HAP-1 (cell line): ENCODE data around the gene RAPGEF4.

Source experiments
- DNase-seq, 2 experiments: peaks; one replicate each; pipeline ENCODE4 v3.0.0-alpha.2; 2016 to 2020; ENCODE audit warnings: low spot score in 2 of 2
- H3K27me3 ChIP-seq: fragments of 250-450 bp; sonication (Bioruptor Pico); 2 replicates; pipeline ENCODE4 v1.5.1; 2020; ENCODE audit warnings: low read depth, mild to moderate bottlenecking, moderate library complexity
- H3K36me3 ChIP-seq: fragments of 250-450 bp; sonication (Bioruptor Pico); replicated peaks from 2 replicates; pipeline ENCODE4 v1.5.1; 2020; ENCODE audit warnings: mild to moderate bottlenecking
- H3K4me1 ChIP-seq: fragments of 250-450 bp; sonication (Bioruptor Pico); 2 replicates; pipeline ENCODE4 v1.5.1; 2020; ENCODE audit warnings: mild to moderate bottlenecking
- H3K4me3 ChIP-seq: fragments of 250-450 bp; sonication (Bioruptor Pico); 2 replicates; pipeline ENCODE4 v1.5.1; 2020; ENCODE audit warnings: mild to moderate bottlenecking, moderate library complexity
- H3K9me3 ChIP-seq: fragments of 250-450 bp; sonication (Bioruptor Pico); 2 replicates; pipeline ENCODE4 v1.5.1; 2020; ENCODE audit warnings: mild to moderate bottlenecking, moderate library complexity
- in situ Hi-C: fragments of 300-500 bp; cut with MboI; formaldehyde crosslinking; loops from 3 replicates; pipeline ENCODE4 v1.14.3; 2020; ENCODE audit warnings: low sequenced_read_pairs, inconsistent platforms, mixed read lengths

The RAPGEF4 gene

GRCh38 chr2:173094731-173095130 lies 359.1 kb downstream of the RAPGEF4 start:
- H3K27me3 ChIP-seq, result no peaks in the 10 kb centered on the region
- peaks cover 9% of the 10 kb centered on the region; the same call in 1 of the 2 replicates for H3K36me3 ChIP-seq
- in situ Hi-C loops, result no loop called here
- no peak for DNase-seq
- H3K9me3 ChIP-seq, result no peaks in the 10 kb centered on the region
- H3K4me3 ChIP-seq, result no peak overlapping the region
- no peaks in the 10 kb centered on the region for H3K4me1 ChIP-seq

- H3K27me3 ChIP-seq, result no peaks in the 10 kb centered on the region
- no peak for DNase-seq
- in situ Hi-C loops, result no loop called here
- no peaks in the 10 kb centered on the region for H3K4me1 ChIP-seq
- no peak overlapping the region for H3K4me3 ChIP-seq
- H3K36me3 ChIP-seq, result peaks cover 9% of the 10 kb centered on the region; the same call in 1 of the 2 replicates
- H3K9me3 ChIP-seq, result no peaks in the 10 kb centered on the region
These were observed 359.7 kb downstream of the RAPGEF4 start for GRCh38 chr2:173095356-173095755.

GRCh38 chr2:173099271-173099670 lies 363.6 kb downstream of the RAPGEF4 start:
- in situ Hi-C loops, result no loop called here
- H3K36me3 ChIP-seq, result no peaks in the 10 kb centered on the region
- H3K9me3 ChIP-seq, result no peaks in the 10 kb centered on the region
- no peaks in the 10 kb centered on the region; the same call in 1 of the 2 replicates for H3K4me1 ChIP-seq
- no peaks in the 10 kb centered on the region for H3K27me3 ChIP-seq
- H3K4me3 ChIP-seq, result no peak overlapping the region
- DNase-seq, result no peak

- Histone ChIP-seq H3K4me3 (no peak overlapping the region), H3K27me3 (no peaks in the 10 kb centered on the region), H3K9me3 (no peaks in the 10 kb centered on the region), H3K36me3 (no peaks in the 10 kb centered on the region), H3K4me1 (no peaks in the 10 kb centered on the region; the same call in 1 of the 2 replicates)
- DNase-seq, result no peak
- in situ Hi-C loops, result no loop called here
These were observed 364.2 kb downstream of the RAPGEF4 start for GRCh38 chr2:173099804-173100203.

- no peaks in the 10 kb centered on the region for H3K27me3 ChIP-seq
- no peaks in the 10 kb centered on the region for H3K36me3 ChIP-seq
- in situ Hi-C loops, result no loop called here
- no peaks in the 10 kb centered on the region; the same call in 1 of the 2 replicates for H3K4me1 ChIP-seq
- DNase-seq, result no peak
- no peak overlapping the region for H3K4me3 ChIP-seq
- no peaks in the 10 kb centered on the region for H3K9me3 ChIP-seq
These were observed 366.0 kb downstream of the RAPGEF4 start for GRCh38 chr2:173101687-173102086.
